ENCODE results near the gene CTIF. TPM values are rescaled to one million over a fixed set of nuclear protein-coding genes. Genes with fewer than 3 reads are reported as not detected.

Gene CTIF
- total RNA-seq, 1 experiment from 2014 or later, result 5.8 TPM

GRCh38 chr18:48769006-48769636 lies 230.3 kb downstream of the CTIF start:
- intact Hi-C loops (cut with micrococcal nuclease), result no loop called here
- Histone ChIP-seq H3F3A (ENCODE audit: low read length, unreplicated experiment) (no peaks in the 10 kb centered on the region), H3K9me3 (ENCODE audit: low read length) (no peaks in the 10 kb centered on the region), H2AFZ (ENCODE audit: low read length) (no peak overlapping the region), H4K20me1 (ENCODE audit: low read length) (no peaks in the 10 kb centered on the region), H3K27ac (ENCODE audit: low read length) (no peak overlapping the region), H3K36me3 (ENCODE audit: low read depth, low read length) (no peaks in the 10 kb centered on the region), H3K4me2 (ENCODE audit: low read length) (no peak overlapping the region), H3K4me3 (ENCODE audit: low read length) (no peak overlapping the region), H3K79me2 (ENCODE audit: low read length) (no peaks in the 10 kb centered on the region), H3K4me1 (ENCODE audit: insufficient read depth, low read length) (no peaks in the 10 kb centered on the region), H3K9me2 (replicated peaks; ENCODE audit: low read length) (no peaks in the 10 kb centered on the region), H3K27me3 (ENCODE audit: low read length) (no peaks in the 10 kb centered on the region), H3K9ac (ENCODE audit: low read length) (no peak overlapping the region)
- ChIA-PET POLR2A (ENCODE audit: unreplicated experiment) (no interaction called here), CTCF (no interaction called here)
- ATAC-seq (no peak), DNase-seq (no peak)
- BruUV-seq (replicated peaks), result no TSS peak
- TF ChIP-seq EZH2phosphoT487 (IDR thresholded peaks at IDR 0.05; ENCODE audit: borderline replicate concordance, low read length), result no peak
- 0 out of 2 replicates have a peak, but pooled peaks have one; percentile 14 for TF ChIP-seq CTCF (conservative IDR thresholded peaks at IDR 0.05; ENCODE audit: low read depth, low read length)

- CTCF ChIA-PET, result no interaction called here
- Histone ChIP-seq H3K4me1 (ENCODE audit: insufficient read depth, low read length) (no peaks in the 10 kb centered on the region), H3K4me2 (ENCODE audit: low read length) (no peak overlapping the region), H3K27ac (ENCODE audit: low read length) (no peak overlapping the region), H3K9me3 (ENCODE audit: low read length) (no peaks in the 10 kb centered on the region), H3F3A (ENCODE audit: low read length, unreplicated experiment) (no peaks in the 10 kb centered on the region), H3K27me3 (ENCODE audit: low read length) (no peaks in the 10 kb centered on the region), H3K79me2 (ENCODE audit: low read length) (no peaks in the 10 kb centered on the region), H3K9me2 (replicated peaks; ENCODE audit: low read length) (no peaks in the 10 kb centered on the region), H2AFZ (ENCODE audit: low read length) (no peak overlapping the region), H4K20me1 (ENCODE audit: low read length) (no peaks in the 10 kb centered on the region), H3K4me3 (ENCODE audit: low read length) (no peak overlapping the region), H3K36me3 (ENCODE audit: low read depth, low read length) (no peaks in the 10 kb centered on the region), H3K9ac (ENCODE audit: low read length) (no peak overlapping the region)
- TF ChIP-seq EZH2 (IDR thresholded peaks at IDR 0.05; ENCODE audit: low read length, unreplicated experiment), result no peak
- TF ChIP-seq EZH2phosphoT487 (IDR thresholded peaks at IDR 0.05; ENCODE audit: borderline replicate concordance, low read length), result no peak
- TF ChIP-seq CTCF (conservative IDR thresholded peaks at IDR 0.05; ENCODE audit: low read depth, low read length), result no peak
- intact Hi-C loops (cut with micrococcal nuclease), result no loop called here
- no peak for ATAC-seq
- POLR2A ChIA-PET (ENCODE audit: unreplicated experiment), result no interaction called here
- no TSS peak for BruUV-seq (replicated peaks)
- DNase-seq, result no peak
Measured at GRCh38 chr18:48770243-48770642, 231.4 kb downstream of the CTIF start.

GRCh38 chr18:48771641-48772375 lies 233.0 kb downstream of the CTIF start:
- H3K27me3 ChIP-seq (ENCODE audit: low read length), result no peaks in the 10 kb centered on the region
- H3K4me3 ChIP-seq (ENCODE audit: low read length), result no peak overlapping the region
- no peak overlapping the region for H3K9ac ChIP-seq (ENCODE audit: low read length)
- H3K4me2 ChIP-seq (ENCODE audit: low read length), result no peak overlapping the region
- CTCF ChIA-PET, result no interaction called here
- TF ChIP-seq CTCF (conservative IDR thresholded peaks at IDR 0.05; ENCODE audit: low read depth, low read length) (no peak), EZH2 (IDR thresholded peaks at IDR 0.05; ENCODE audit: low read length, unreplicated experiment) (no peak), EZH2phosphoT487 (IDR thresholded peaks at IDR 0.05; ENCODE audit: borderline replicate concordance, low read length) (no peak)
- ATAC-seq (no peak), DNase-seq (no peak)
- no peaks in the 10 kb centered on the region for H3F3A ChIP-seq (ENCODE audit: low read length, unreplicated experiment)
- H3K36me3 ChIP-seq (ENCODE audit: low read depth, low read length), result no peaks in the 10 kb centered on the region
- no peaks in the 10 kb centered on the region for H3K9me2 ChIP-seq (replicated peaks; ENCODE audit: low read length)
- H3K27ac ChIP-seq (ENCODE audit: low read length), result no peak overlapping the region
- H3K4me1 ChIP-seq (ENCODE audit: insufficient read depth, low read length), result no peaks in the 10 kb centered on the region
- no TSS peak for BruUV-seq (replicated peaks)
- H3K9me3 ChIP-seq (ENCODE audit: low read length), result no peaks in the 10 kb centered on the region
- H4K20me1 ChIP-seq (ENCODE audit: low read length), result no peaks in the 10 kb centered on the region
- no peaks in the 10 kb centered on the region for H3K79me2 ChIP-seq (ENCODE audit: low read length)
- POLR2A ChIA-PET (ENCODE audit: unreplicated experiment), result no interaction called here
- intact Hi-C loops (cut with micrococcal nuclease), result no loop called here
- no peak overlapping the region for H2AFZ ChIP-seq (ENCODE audit: low read length)
